BJ (cell line): Measurements from ENCODE around the gene ITGB1. TPM values are rescaled to one million over a fixed set of nuclear protein-coding genes. Genes with fewer than 3 reads are reported as not detected.
"Not testable (repeated sequence)": the region's sequence is repeated elsewhere in the genome, so short reads cannot be mapped to it uniquely, and the experiment has no call there.

Experiments
- CTCF ChIA-PET: fragments of 350-600 bp; formaldehyde crosslinking; extraction: SDS; loops from one replicate; lab custom pipeline; 2021; ENCODE audit warnings: antibody characterized with exemption, inconsistent platforms; lab: Yijun Ruan, JAX
- POLR2A ChIA-PET: fragments of 300-600 bp; sonication (Branson Sonifier 250); formaldehyde crosslinking; extraction: SDS; loops from one replicate; lab custom pipeline; 2021; ENCODE audit warnings: antibody characterized with exemption; lab: Charles Lee
- DNase-seq: peaks from one replicate; pipeline ENCODE4 v3.0.0-alpha.2; 2011; ENCODE audit warnings: low read depth
- H3K27me3 ChIP-seq: 2 replicates; pipeline ENCODE4 v1.6.0; 2011; ENCODE audit warnings: low read length; ENCODE audit not compliant: control insufficient read depth, insufficient read depth
- H3K36me3 ChIP-seq: 2 replicates; pipeline ENCODE4 v1.5.1; 2011; ENCODE audit warnings: low read length; ENCODE audit not compliant: control insufficient read depth, insufficient read depth
- H3K4me3 ChIP-seq: 2 replicates; pipeline ENCODE4 v1.5.1; 2011; ENCODE audit warnings: low read depth, mild to moderate bottlenecking, control low read depth, low read length
- CTCF ChIP-seq: IDR thresholded peaks from 2 replicates; pipeline ENCODE4 v1.5.1; 2011; ENCODE audit warnings: low read depth, mild to moderate bottlenecking, control low read depth, inconsistent platforms, low read length, moderate library complexity; ENCODE audit not compliant: insufficient read depth
- polyA plus RNA-seq: library from polyadenylated mRNA; depleted of rRNA; stranded (reverse); fragments of >200 nt; gene quantifications from 2 replicates; pipeline ENCODE4 v1.2.3, GENCODE V29; 2011

ITGB1 gene
- polyA plus RNA-seq, 1 experiment = 824 TPM

GRCh38 chr10:32980242-32980557, 22.2 kb upstream of the ITGB1 start:
- no peak for DNase-seq
- POLR2A ChIA-PET = interaction anchor here (0.6 to 1.4 kb wide), 3 partner anchors 21 to 67 kb away, joined by 4 to 5 read pairs (median 4); no protein-coding TSS in a partner anchor
- Histone ChIP-seq H3K36me3 (no peaks in the 10 kb centered on the region), H3K4me3 (peak overlapping the region; percentile 38), H3K27me3 (no peaks in the 10 kb centered on the region)
- TF ChIP-seq CTCF = no peak
- CTCF ChIA-PET = interaction anchor here (0.6 to 1.7 kb wide), 8 partner anchors 8 to 168 kb away, joined by 3 to 6 read pairs (median 4); no protein-coding TSS in a partner anchor

GRCh38 chr10:32979719-32980118, 21.7 kb upstream of the ITGB1 start:
- not testable (repeated sequence) for DNase-seq

GRCh38 chr10:32979041-32979440, 21.0 kb upstream of the ITGB1 start:
- CTCF ChIA-PET = no interaction called here
- POLR2A ChIA-PET = no interaction called here
- Histone ChIP-seq H3K27me3 (no peaks in the 10 kb centered on the region), H3K4me3 (no peak overlapping the region), H3K36me3 (no peaks in the 10 kb centered on the region)
- TF ChIP-seq CTCF = no peak
- DNase-seq = peak; percentile 71

More at GRCh38 chr10:32979719-32980118, 21.7 kb upstream of the ITGB1 start:
- H3K4me3 ChIP-seq, H3K36me3 ChIP-seq, H3K27me3 ChIP-seq: not testable (repeated sequence)
- CTCF ChIA-PET = interaction anchor here (0.6 to 1.5 kb wide), 2 partner anchors 9 to 27 kb away, joined by 3 to 6 read pairs; no protein-coding TSS in a partner anchor
- POLR2A ChIA-PET = interaction anchor here (1.0 to 1.4 kb wide), 2 partner anchors 20 to 25 kb away, joined by 4 to 5 read pairs; no protein-coding TSS in a partner anchor

- H3K27me3 ChIP-seq, H3K4me3 ChIP-seq, POLR2A ChIA-PET, H3K36me3 ChIP-seq, DNase-seq: not testable (repeated sequence)
- CTCF ChIA-PET = interaction anchor here (0.8 kb wide), 1 partner anchor 31 kb away, joined by 3 read pairs; no protein-coding TSS in a partner anchor
Observed at GRCh38 chr10:32977846-32978809, 20.1 kb upstream of the ITGB1 start.

- POLR2A ChIA-PET = no interaction called here
- H3K36me3 ChIP-seq = no peaks in the 10 kb centered on the region
- CTCF ChIA-PET = interaction anchor here (1.4 kb wide), 1 partner anchor 17 kb away, joined by 3 read pairs; no protein-coding TSS in a partner anchor
Observed at GRCh38 chr10:32976338-32976737, 18.3 kb upstream of the ITGB1 start.

More at GRCh38 chr10:32976338-32976737, 18.3 kb upstream of the ITGB1 start:
- H3K27me3 ChIP-seq = no peaks in the 10 kb centered on the region
- no peak for DNase-seq
- H3K4me3 ChIP-seq = no peak overlapping the region
- no peak for TF ChIP-seq CTCF
